GM21619 (cell line): ENCODE data around the gene CFAP68.
"Not testable (repeated sequence)": the region's sequence is repeated elsewhere in the genome, so short reads cannot be mapped to it uniquely, and the experiment has no call there.

Source experiments
- ATAC-seq: cut with Tn5 transposase; IDR thresholded peaks from one replicate; pipeline ENCODE4 v1.9.1; 2021; ENCODE audit not compliant: unreplicated experiment

The CFAP68 gene

DNA sequence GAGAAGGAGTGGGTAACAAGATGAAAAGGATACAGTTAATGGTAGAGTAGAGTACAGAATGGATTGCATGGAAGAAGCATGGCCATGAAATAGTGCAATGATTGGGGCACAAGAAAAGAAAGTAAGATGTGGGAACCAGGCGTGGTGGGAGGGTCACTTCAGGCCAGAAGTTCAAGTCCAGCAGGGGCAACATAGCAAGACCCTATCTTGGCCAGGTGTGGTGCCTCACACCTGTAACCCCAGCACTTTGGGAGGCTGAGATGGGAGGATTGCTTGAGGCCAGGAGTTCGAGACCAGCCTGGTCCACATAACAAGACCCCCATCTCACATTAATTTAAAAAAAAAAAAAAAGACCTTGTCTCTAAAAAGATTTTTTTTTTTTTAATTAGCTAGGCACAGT, 38.0 kb downstream of the CFAP68 start:
- no peak for ATAC-seq

DNA sequence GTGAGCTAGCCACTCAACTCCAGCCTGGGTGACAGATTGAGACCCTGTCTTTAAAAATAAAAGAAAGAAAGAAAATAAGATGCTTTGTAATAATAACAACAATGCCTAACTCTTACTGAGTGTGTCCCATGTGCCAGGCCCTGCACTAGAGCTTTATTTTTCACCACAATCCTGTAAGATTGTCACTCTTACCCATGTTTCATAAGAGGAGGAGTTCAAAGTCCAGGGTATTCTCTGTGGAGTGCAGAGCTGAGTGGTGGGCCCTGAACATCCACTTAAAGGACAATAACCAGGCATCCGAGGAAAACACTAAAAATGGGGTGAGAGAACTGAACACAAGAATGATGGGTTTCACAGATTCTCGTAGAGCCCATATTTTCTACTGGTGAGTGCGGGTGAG, 38.4 kb downstream of the CFAP68 start:
- ATAC-seq = no peak

DNA sequence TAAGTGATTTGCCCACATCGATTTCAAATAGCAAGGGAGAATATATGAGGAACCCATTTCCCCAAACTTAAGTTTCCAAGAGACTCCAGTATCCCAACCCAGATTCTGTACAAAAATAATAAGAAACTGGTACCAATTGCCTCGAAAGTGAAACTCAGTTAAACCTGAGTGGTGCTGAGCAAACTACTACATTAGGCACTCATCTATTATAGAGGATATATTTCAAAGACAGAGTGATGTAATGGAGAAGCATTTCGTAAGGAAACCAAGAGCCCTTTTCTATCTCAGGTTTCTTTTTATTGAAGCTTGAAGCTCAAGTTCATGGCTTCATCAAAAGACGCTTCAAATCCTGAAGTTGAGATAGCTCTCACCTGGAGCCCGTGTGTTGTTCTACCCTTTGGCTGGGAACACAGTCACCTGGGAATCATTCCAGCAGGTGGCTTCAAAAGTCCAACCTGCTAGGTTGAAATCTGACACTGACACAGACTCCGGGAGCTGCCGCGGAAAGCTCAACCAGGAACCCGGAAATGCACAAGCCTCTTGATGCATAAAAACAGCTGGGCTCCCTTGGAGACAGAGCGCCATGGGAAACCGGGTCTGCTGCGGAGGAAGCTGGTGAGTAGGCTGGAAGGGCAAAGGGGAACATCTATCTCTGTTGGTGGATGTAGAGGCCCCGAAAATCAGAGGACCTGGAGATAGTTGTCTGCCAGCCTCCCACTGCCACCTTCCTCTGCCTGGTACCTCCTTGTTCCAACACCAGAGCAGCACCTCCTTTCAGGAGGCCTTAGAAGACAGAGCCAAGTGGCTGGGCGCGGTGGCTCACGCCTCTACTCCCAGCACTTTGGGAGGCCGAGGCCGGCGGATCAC, 39.3 kb downstream of the CFAP68 start, which contains the start of gene C11orf52:
TSS of gene C11orf52 (plus strand) at position 524 of the 867 bp plus-strand sequence. CDS start at position 584, 60 bp downstream.
- ATAC-seq = no peak

GRCh38 chr11:111920908-111921307, 41.6 kb downstream of the CFAP68 start:
- ATAC-seq = no peak

DNA sequence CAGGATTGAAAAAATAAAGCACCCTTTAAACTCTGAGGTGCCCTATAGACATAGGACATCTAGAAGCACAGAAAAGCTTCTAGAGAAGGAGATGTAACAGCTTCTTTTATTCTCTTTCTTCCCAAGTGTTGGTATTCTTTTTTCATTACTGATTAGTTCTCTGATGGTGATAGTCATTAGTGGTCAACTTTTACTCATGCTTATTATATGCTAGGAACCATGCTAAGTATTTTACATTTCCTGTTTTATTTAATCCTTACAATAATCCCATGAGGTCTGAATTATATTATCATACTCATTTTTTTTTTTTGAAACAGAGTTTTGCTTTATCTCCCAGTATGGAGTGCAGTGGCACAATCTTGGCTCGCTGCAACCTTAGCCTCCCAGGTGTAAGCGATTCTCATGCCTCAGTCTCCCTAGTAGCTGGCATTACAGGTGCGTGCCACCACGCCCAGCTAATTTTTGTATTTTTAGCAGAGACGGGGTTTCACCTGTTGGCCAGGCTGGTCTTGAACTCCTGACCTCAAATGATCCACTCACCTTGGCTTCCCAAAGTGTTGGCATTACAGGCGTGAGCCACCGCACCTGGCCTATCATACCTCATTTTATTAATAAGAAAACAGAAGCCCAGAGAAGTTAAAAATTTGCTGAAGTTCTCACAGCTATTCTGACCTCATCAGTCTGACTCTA, 42.3 kb downstream of the CFAP68 start:
- no peak for ATAC-seq

DNA sequence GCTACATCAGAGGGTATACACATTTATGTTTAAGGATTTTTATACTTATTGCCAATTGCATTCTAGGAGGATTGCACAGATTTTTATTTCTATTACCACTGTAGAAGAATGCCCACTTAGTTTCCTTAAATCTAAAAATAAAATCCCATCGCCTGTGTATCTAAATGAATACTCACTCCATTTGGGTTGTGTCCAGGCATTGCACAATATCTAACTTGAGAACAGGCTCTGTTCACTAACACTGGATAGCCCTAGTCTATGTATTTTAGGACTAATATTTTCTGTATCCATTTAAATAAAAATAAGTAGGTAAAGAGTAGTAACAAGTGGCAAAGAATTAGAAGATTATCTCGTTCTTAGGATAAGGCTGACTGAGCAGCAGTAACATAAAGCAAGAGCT, 43.5 kb downstream of the CFAP68 start:
- no peak for ATAC-seq

- no peak for ATAC-seq
Measured at GRCh38 chr11:111923351-111923788, 44.0 kb downstream of the CFAP68 start.

DNA sequence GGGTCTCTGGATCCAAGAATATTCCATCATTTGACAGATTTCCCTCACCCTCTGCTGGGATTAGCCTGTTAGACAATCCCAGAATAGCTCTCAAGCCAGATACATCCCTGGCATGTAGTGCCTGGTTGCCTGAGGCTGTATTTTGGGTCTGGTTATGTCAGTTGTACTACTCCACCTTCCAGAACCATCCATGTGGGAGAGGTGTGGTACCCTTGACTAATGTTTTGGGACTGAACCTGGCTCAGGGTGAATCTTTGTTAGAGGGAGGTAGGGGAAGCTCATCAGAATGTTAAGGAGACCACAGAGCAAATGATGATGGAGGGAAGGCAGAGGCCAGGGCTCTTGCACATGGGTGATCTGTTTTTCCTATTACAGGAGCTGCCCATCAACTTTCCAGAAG, 44.6 kb downstream of the CFAP68 start:
- ATAC-seq = no peak

- ATAC-seq = no peak
Measured at GRCh38 chr11:111925953-111926352, 46.6 kb downstream of the CFAP68 start.

GRCh38 chr11:111926505-111927391, 47.4 kb downstream of the CFAP68 start:
- ATAC-seq = peak; percentile 91

DNA sequence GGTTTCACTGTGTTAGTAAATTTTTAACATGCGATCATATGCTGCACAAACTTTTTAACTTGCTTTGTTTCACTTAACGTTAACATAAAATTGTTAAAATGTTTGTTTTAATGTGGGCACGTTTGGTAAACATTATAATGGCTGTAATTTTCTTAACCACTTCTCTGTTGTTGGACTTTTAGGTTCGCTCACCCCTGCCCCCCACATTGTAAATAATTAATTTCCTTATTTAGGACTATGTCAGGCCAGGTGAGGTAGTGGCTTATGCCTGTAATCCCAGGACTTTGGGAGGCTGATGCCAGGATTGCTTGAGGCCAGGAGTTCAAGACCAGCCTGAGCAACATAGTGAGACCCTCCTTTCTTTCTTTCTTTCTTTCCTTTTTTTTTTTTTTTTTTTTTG, 51.1 kb downstream of the CFAP68 start:
- ATAC-seq = no peak

- no peak for ATAC-seq
Measured at GRCh38 chr11:111932611-111932950, 53.2 kb downstream of the CFAP68 start.

- ATAC-seq = not testable (repeated sequence)
Measured at GRCh38 chr11:111933176-111933575, 53.8 kb downstream of the CFAP68 start.

DNA sequence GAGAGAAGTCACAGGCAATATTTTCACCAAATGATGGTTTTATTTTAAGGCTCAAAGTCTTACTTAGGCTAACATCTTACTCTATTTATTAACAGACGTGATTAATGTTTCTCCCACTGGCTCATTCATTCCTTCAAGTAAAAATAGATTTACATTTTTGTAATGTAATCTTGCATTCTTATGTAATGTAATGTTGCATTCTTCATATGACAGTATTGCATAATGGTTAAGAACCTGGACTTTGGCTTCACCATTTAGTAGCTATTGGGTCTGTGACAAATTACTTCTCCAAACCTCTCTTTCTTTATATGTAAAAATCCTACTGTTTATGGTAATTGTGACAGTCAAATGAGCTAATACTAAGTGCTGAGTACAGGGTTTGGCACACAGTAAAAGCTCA, 54.5 kb downstream of the CFAP68 start:
- ATAC-seq = no peak

DNA sequence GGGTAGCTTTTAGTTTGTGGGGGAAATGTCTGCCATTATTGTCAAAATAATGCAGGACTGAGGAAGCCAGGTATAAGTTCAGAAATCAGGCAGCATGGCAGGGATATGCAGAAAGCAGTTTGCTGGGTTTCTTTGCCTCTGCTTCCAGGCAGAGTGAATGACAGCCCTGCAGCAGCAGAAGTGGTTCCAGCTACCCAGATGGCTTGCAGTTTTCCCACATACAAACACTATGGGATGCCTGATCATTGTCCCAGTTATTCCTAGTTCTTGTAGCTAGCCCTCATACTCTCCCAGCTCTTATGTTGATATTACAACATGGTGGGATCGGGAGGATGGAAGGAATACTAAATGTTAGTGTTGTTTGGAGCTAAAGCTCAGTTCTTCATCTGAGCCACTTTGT, 55.0 kb downstream of the CFAP68 start:
- ATAC-seq = no peak
